ENCODE data around the gene CISTR. TPM values are rescaled to one million over a fixed set of nuclear protein-coding genes. Genes with fewer than 3 reads are reported as not detected.
A peak's percentile ranks its signal among the peaks of the same experiment; 100 is the strongest.

Gene CISTR
- total RNA-seq, 2 experiments from 2014 or later, result not detected

GRCh38 chr12:53748072-53748840 is 3.5 kb downstream of the CISTR start:
- ATAC-seq, result no peak
- no peaks in the 10 kb centered on the region for H3K9me3 Mint-ChIP-seq (ENCODE audit: low read depth)
- H3K36me3 Mint-ChIP-seq, result no peaks in the 10 kb centered on the region
- CTCF ChIA-PET, result interaction anchor here (1.2 to 10.2 kb wide), 7 partner anchors 7 to 71 kb away, joined by 3 to 270 read pairs (median 165); partner anchors contain the start of genes ATP5MC2, CALCOCO1 and CISTR
- H3K27ac Mint-ChIP-seq, result no peak overlapping the region
- DNase-seq, result no peak
- peaks cover 29% of the 10 kb centered on the region for H3K27me3 Mint-ChIP-seq
- H3K4me3 Mint-ChIP-seq, result no peak overlapping the region
- peaks cover 18% of the 10 kb centered on the region for H3K4me1 Mint-ChIP-seq

- ATAC-seq (no peak), DNase-seq (no peak)
- no peak overlapping the region for H3K27ac Mint-ChIP-seq
- peaks cover 18% of the 10 kb centered on the region for H3K4me1 Mint-ChIP-seq
- CTCF ChIA-PET, result interaction anchor here (1.2 to 10.2 kb wide), 14 partner anchors 8 to 317 kb away, joined by 3 to 270 read pairs (median 6); partner anchors contain the start of genes ATP5MC2, CALCOCO1 and CISTR
- no peaks in the 10 kb centered on the region for H3K9me3 Mint-ChIP-seq (ENCODE audit: low read depth)
- peaks cover 39% of the 10 kb centered on the region for H3K27me3 Mint-ChIP-seq
- no peak overlapping the region for H3K4me3 Mint-ChIP-seq
- no peaks in the 10 kb centered on the region for H3K36me3 Mint-ChIP-seq
Measured at GRCh38 chr12:53747095-53747494, 4.7 kb downstream of the CISTR start.

GRCh38 chr12:53746592-53747092 is 5.1 kb downstream of the CISTR start:
- H3K27ac Mint-ChIP-seq, result no peak overlapping the region
- DNase-seq, result peak; percentile 92

GRCh38 chr12:53744751-53745150 is 7.0 kb downstream of the CISTR start:
- Mint-ChIP-seq H3K27ac (no peak overlapping the region), H3K36me3 (no peaks in the 10 kb centered on the region), H3K9me3 (ENCODE audit: low read depth) (no peaks in the 10 kb centered on the region), H3K27me3 (peaks cover 39% of the 10 kb centered on the region), H3K4me1 (peaks cover 10% of the 10 kb centered on the region), H3K4me3 (no peak overlapping the region)
- ATAC-seq (no peak), DNase-seq (no peak)
- CTCF ChIA-PET, result interaction anchor here (1.3 to 10.2 kb wide), 11 partner anchors 11 to 288 kb away, joined by 4 to 270 read pairs (median 19); partner anchors contain the start of genes ATP5MC2, CALCOCO1, CISTR and HOXC5

More at GRCh38 chr12:53746592-53747092, 5.1 kb downstream of the CISTR start:
- no peak overlapping the region for H3K4me3 Mint-ChIP-seq
- H3K36me3 Mint-ChIP-seq, result no peaks in the 10 kb centered on the region
- no peaks in the 10 kb centered on the region for H3K9me3 Mint-ChIP-seq (ENCODE audit: low read depth)
- CTCF ChIA-PET, result interaction anchor here (0.6 to 10.2 kb wide), 20 partner anchors 9 to 318 kb away, joined by 3 to 270 read pairs (median 4); partner anchors contain the start of genes ATP5MC2, CALCOCO1 and CISTR
- ATAC-seq, result peak; percentile 79
- H3K4me1 Mint-ChIP-seq, result peaks cover 16% of the 10 kb centered on the region
- peaks cover 39% of the 10 kb centered on the region for H3K27me3 Mint-ChIP-seq

- H3K4me1 Mint-ChIP-seq, result peaks cover 11% of the 10 kb centered on the region
- DNase-seq, result no peak
- H3K36me3 Mint-ChIP-seq, result no peaks in the 10 kb centered on the region
- no peaks in the 10 kb centered on the region for H3K9me3 Mint-ChIP-seq (ENCODE audit: low read depth)
- CTCF ChIA-PET, result interaction anchor here (1.0 to 10.2 kb wide), 20 partner anchors 11 to 457 kb away, joined by 3 to 270 read pairs (median 4); partner anchors contain the start of genes ATP5MC2, CALCOCO1 and CISTR
- H3K4me3 Mint-ChIP-seq, result no peak overlapping the region
- no peak for ATAC-seq
- H3K27ac Mint-ChIP-seq, result no peak overlapping the region
- peaks cover 39% of the 10 kb centered on the region for H3K27me3 Mint-ChIP-seq
Measured at GRCh38 chr12:53744130-53744441, 7.7 kb downstream of the CISTR start.

- no peaks in the 10 kb centered on the region for H3K36me3 Mint-ChIP-seq
- ATAC-seq, result peak; percentile 73
- H3K27ac Mint-ChIP-seq, result no peak overlapping the region
- peak overlapping the region; percentile 49 for H3K4me3 Mint-ChIP-seq
- H3K9me3 Mint-ChIP-seq (ENCODE audit: low read depth), result no peaks in the 10 kb centered on the region
- CTCF ChIA-PET, result interaction anchor here (0.6 to 10.2 kb wide), 25 partner anchors 12 to 458 kb away, joined by 3 to 270 read pairs (median 4); partner anchors contain the start of genes ATP5MC2, CALCOCO1 and CISTR
- peaks cover 16% of the 10 kb centered on the region for H3K4me1 Mint-ChIP-seq
- peak; percentile 71 for DNase-seq
- H3K27me3 Mint-ChIP-seq, result peaks cover 39% of the 10 kb centered on the region
Measured at GRCh38 chr12:53743266-53744129, 8.3 kb downstream of the CISTR start.

- Mint-ChIP-seq H3K4me3 (no peak overlapping the region), H3K27ac (no peak overlapping the region), H3K36me3 (no peaks in the 10 kb centered on the region), H3K27me3 (peaks cover 55% of the 10 kb centered on the region), H3K9me3 (ENCODE audit: low read depth) (no peaks in the 10 kb centered on the region), H3K4me1 (peaks cover 8% of the 10 kb centered on the region)
- no peak for DNase-seq
- ATAC-seq, result no peak
- CTCF ChIA-PET, result interaction anchor here (10.2 kb wide), 3 partner anchors 10 to 34 kb away, joined by 165 to 270 read pairs (median 239); partner anchors contain the start of genes CALCOCO1 and CISTR
Measured at GRCh38 chr12:53740130-53740491, 11.7 kb downstream of the CISTR start.

- H3K27me3 Mint-ChIP-seq, result peaks cover 49% of the 10 kb centered on the region
- no peak overlapping the region for H3K27ac Mint-ChIP-seq
- H3K9me3 Mint-ChIP-seq (ENCODE audit: low read depth), result no peaks in the 10 kb centered on the region
- H3K36me3 Mint-ChIP-seq, result no peaks in the 10 kb centered on the region
- H3K4me1 Mint-ChIP-seq, result peaks cover 8% of the 10 kb centered on the region
- CTCF ChIA-PET, result interaction anchor here (0.7 to 18.9 kb wide), 6 partner anchors 4 to 273 kb away, joined by 3 to 270 read pairs (median 202); partner anchors contain the start of genes CALCOCO1 and CISTR
- DNase-seq, result no peak
- ATAC-seq, result no peak
- no peak overlapping the region for H3K4me3 Mint-ChIP-seq
Measured at GRCh38 chr12:53739214-53740129, 12.3 kb downstream of the CISTR start.

- Mint-ChIP-seq H3K36me3 (no peaks in the 10 kb centered on the region), H3K4me1 (peaks cover 11% of the 10 kb centered on the region), H3K9me3 (ENCODE audit: low read depth) (no peaks in the 10 kb centered on the region), H3K27ac (no peak overlapping the region), H3K27me3 (peaks cover 43% of the 10 kb centered on the region), H3K4me3 (no peak overlapping the region)
- DNase-seq (no peak), ATAC-seq (peak; percentile 66)
- CTCF ChIA-PET, result interaction anchor here (0.7 to 18.9 kb wide), 6 partner anchors 5 to 272 kb away, joined by 3 to 270 read pairs (median 202); partner anchors contain the start of genes CALCOCO1 and CISTR
Measured at GRCh38 chr12:53738406-53739213, 13.2 kb downstream of the CISTR start.

- Mint-ChIP-seq H3K36me3 (no peaks in the 10 kb centered on the region), H3K4me1 (peaks cover 10% of the 10 kb centered on the region), H3K27ac (no peak overlapping the region), H3K9me3 (ENCODE audit: low read depth) (no peaks in the 10 kb centered on the region), H3K27me3 (peaks cover 40% of the 10 kb centered on the region), H3K4me3 (no peak overlapping the region)
- ATAC-seq, result no peak
- DNase-seq, result no peak
- CTCF ChIA-PET, result interaction anchor here (1.8 to 18.9 kb wide), 5 partner anchors 5 to 35 kb away, joined by 8 to 270 read pairs (median 239); partner anchors contain the start of genes CALCOCO1 and CISTR
Measured at GRCh38 chr12:53737951-53738405, 13.8 kb downstream of the CISTR start.

GRCh38 chr12:53737093-53737808 is 14.5 kb downstream of the CISTR start:
- H3K4me1 Mint-ChIP-seq, result peaks cover 10% of the 10 kb centered on the region
- no peak overlapping the region for H3K4me3 Mint-ChIP-seq
- DNase-seq, result no peak
- peaks cover 36% of the 10 kb centered on the region for H3K27me3 Mint-ChIP-seq
- no peaks in the 10 kb centered on the region for H3K36me3 Mint-ChIP-seq
- no peak overlapping the region for H3K27ac Mint-ChIP-seq
- CTCF ChIA-PET, result interaction anchor here (1.0 to 18.9 kb wide), 3 partner anchors 6 to 35 kb away, joined by 4 to 270 read pairs (median 8); no protein-coding TSS in a partner anchor
- ATAC-seq, result no peak
- no peaks in the 10 kb centered on the region for H3K9me3 Mint-ChIP-seq (ENCODE audit: low read depth)
